HepG2 (cell line): Measurements from ENCODE around the gene PRM3. TPM values are rescaled to one million over a fixed set of nuclear protein-coding genes. Genes with fewer than 3 reads are reported as not detected.

ENCODE experiments used
- ATF7-NPFF ChIP-seq: sonication (generic); formaldehyde crosslinking; IDR thresholded peaks from 2 replicates; pipeline ENCODE4 v1.8.1; 2023; ENCODE audit warnings: mild to moderate bottlenecking, low read depth, missing genetic modification reagents, moderate library complexity
- CCDC6 ChIP-seq: sonication (generic); formaldehyde crosslinking; IDR thresholded peaks from 2 replicates; pipeline ENCODE4 v1.8.1; 2022; ENCODE audit warnings: mild to moderate bottlenecking, missing genetic modification reagents, moderate library complexity
- DPF2 ChIP-seq: sonication (generic); formaldehyde crosslinking; IDR thresholded peaks from 2 replicates; pipeline ENCODE4 v1.4.0; 2020; ENCODE audit warnings: mild to moderate bottlenecking, low read depth, missing genetic modification reagents, borderline replicate concordance
- EP300 ChIP-seq, 3 experiments: sonication (generic) in 1 of 3; formaldehyde crosslinking in 1 of 3; IDR thresholded peaks; 2 replicates each; pipeline versions ENCODE4 v1.5.1 to v1.6.1; 2011 to 2020; ENCODE audit warnings: low read depth in 2 of 3, low read length in 2 of 3, borderline replicate concordance in 1 of 3, improper control_type of control experiment in 1 of 3, mild to moderate bottlenecking in 1 of 3, missing genetic modification reagents in 1 of 3, moderate library complexity in 1 of 3
- EZH2 ChIP-seq: conservative IDR thresholded peaks from 2 replicates; pipeline ENCODE4 v1.6.1; 2012; ENCODE audit warnings: mild to moderate bottlenecking, low read depth, low read length, moderate library complexity
- HOXA5 ChIP-seq: sonication (generic); formaldehyde crosslinking; IDR thresholded peaks from 2 replicates; pipeline ENCODE4 v1.4.0; 2020; ENCODE audit warnings: missing genetic modification reagents
- KLF13 ChIP-seq: sonication (generic); formaldehyde crosslinking; IDR thresholded peaks from 2 replicates; pipeline ENCODE4 v1.4.0; 2020; ENCODE audit warnings: mild to moderate bottlenecking, missing genetic modification reagents
- NR3C1 ChIP-seq: sonication (generic); formaldehyde crosslinking; IDR thresholded peaks from 2 replicates; pipeline ENCODE4 v1.4.0; 2020; ENCODE audit warnings: missing genetic modification reagents
- PBX2 ChIP-seq: IDR thresholded peaks from 2 replicates; pipeline ENCODE4 v1.6.1; 2016; ENCODE audit warnings: control low read depth
- PHF21A ChIP-seq: sonication (generic); formaldehyde crosslinking; IDR thresholded peaks from 2 replicates; pipeline ENCODE4 v1.5.0; 2020; ENCODE audit warnings: mild to moderate bottlenecking, missing genetic modification reagents
- SOX5 ChIP-seq: IDR thresholded peaks from 2 replicates; pipeline ENCODE4 v1.6.1; 2016; ENCODE audit warnings: borderline replicate concordance
- SRSF9 ChIP-seq: fragments of 200-400 bp; formaldehyde crosslinking; IDR thresholded peaks from 2 replicates; pipeline ENCODE4 v1.6.1; 2018; ENCODE audit warnings: borderline replicate concordance, mild to moderate bottlenecking, low read depth, low read length; ENCODE audit not compliant: insufficient read depth, poor library complexity, severe bottlenecking
- STAT5B ChIP-seq: sonication (generic); formaldehyde crosslinking; IDR thresholded peaks from 2 replicates; pipeline ENCODE4 v1.4.0; 2020; ENCODE audit warnings: missing genetic modification reagents
- XRCC5 ChIP-seq: fragments of 200-400 bp; formaldehyde crosslinking; optimal IDR thresholded peaks from 2 replicates; pipeline ENCODE3; 2017; ENCODE audit warnings: mild to moderate bottlenecking, low read length
- ZFX ChIP-seq: sonication (generic); formaldehyde crosslinking; IDR thresholded peaks from 2 replicates; pipeline ENCODE4 v1.4.0; 2020; ENCODE audit warnings: mild to moderate bottlenecking, low read depth, missing genetic modification reagents, moderate library complexity
- ZKSCAN5 ChIP-seq: sonication (generic); formaldehyde crosslinking; IDR thresholded peaks from 2 replicates; pipeline ENCODE4 v1.5.1; 2020; ENCODE audit warnings: mild to moderate bottlenecking, missing genetic modification reagents
- ZNF292 ChIP-seq: sonication (generic); formaldehyde crosslinking; IDR thresholded peaks from 2 replicates; pipeline ENCODE4 v1.8.1; 2022; ENCODE audit warnings: mild to moderate bottlenecking, low read depth, missing genetic modification reagents, borderline replicate concordance
- ZNF333 ChIP-seq: sonication (generic); formaldehyde crosslinking; IDR thresholded peaks from 2 replicates; pipeline ENCODE4 v1.4.0; 2020; ENCODE audit warnings: mild to moderate bottlenecking, missing genetic modification reagents, borderline replicate concordance
- ZNF446 ChIP-seq: sonication (generic); formaldehyde crosslinking; IDR thresholded peaks from 2 replicates; pipeline ENCODE4 v1.5.0; 2020; ENCODE audit warnings: mild to moderate bottlenecking, missing genetic modification reagents
- ZNF496 ChIP-seq: sonication (generic); formaldehyde crosslinking; IDR thresholded peaks from 2 replicates; pipeline ENCODE4 v1.8.1; 2023; ENCODE audit warnings: mild to moderate bottlenecking, moderate library complexity, missing genetic modification reagents; ENCODE audit not compliant: insufficient replicate concordance
- ZNF773 ChIP-seq: sonication (generic); formaldehyde crosslinking; IDR thresholded peaks from 2 replicates; pipeline ENCODE4 v1.4.0; 2020; ENCODE audit warnings: missing genetic modification reagents, borderline replicate concordance
- polyA plus RNA-seq, 8 experiments: library from polyadenylated mRNA; depleted of rRNA in 3 of 8; stranded (reverse) in 7 of 8; unstranded in 1 of 8; fragments of >200 nt; fragmentation: Illumina TruSeq in 4 of 8; extraction: Trizol in 4 of 8; gene quantifications; 2 replicates each; pipeline versions ENCODE4 v1.2.1 to v1.2.3, GENCODE V29; 2011 to 2016; ENCODE audit warnings: low read depth in 4 of 8, missing spikeins in 1 of 8, mixed read lengths in 1 of 8; ENCODE audit not compliant: insufficient read depth in 1 of 8
- total RNA-seq, 5 experiments: library from RNA; depleted of rRNA; stranded (reverse); fragments of >200 nt; fragmentation: Illumina TruSeq; extraction: Trizol; gene quantifications; 2 replicates each; pipeline ENCODE4 v1.2.3, GENCODE V29; 2016; ENCODE audit warnings: low read depth in 1 of 5
- TF ChIP-seq, protein P1 (sequence below): sonication (generic); formaldehyde crosslinking; IDR thresholded peaks from 2 replicates; pipeline ENCODE4 v1.4.0; 2020; ENCODE audit warnings: missing genetic modification reagents
- TF ChIP-seq, protein P2 (sequence below): sonication (generic); formaldehyde crosslinking; IDR thresholded peaks from 2 replicates; pipeline ENCODE4 v1.8.0; 2022; ENCODE audit warnings: mild to moderate bottlenecking, missing genetic modification reagents, borderline replicate concordance
- TF ChIP-seq, protein P3 (sequence below): sonication (generic); formaldehyde crosslinking; IDR thresholded peaks from 2 replicates; pipeline ENCODE4 v1.5.0; 2020; ENCODE audit warnings: mild to moderate bottlenecking, missing genetic modification reagents

PRM3 gene
- total and polyA plus RNA-seq, 2 of the 13 experiments (the other 11 are each of a cell fraction or from before 2014, with no cell fraction given) = not detected

DNA sequence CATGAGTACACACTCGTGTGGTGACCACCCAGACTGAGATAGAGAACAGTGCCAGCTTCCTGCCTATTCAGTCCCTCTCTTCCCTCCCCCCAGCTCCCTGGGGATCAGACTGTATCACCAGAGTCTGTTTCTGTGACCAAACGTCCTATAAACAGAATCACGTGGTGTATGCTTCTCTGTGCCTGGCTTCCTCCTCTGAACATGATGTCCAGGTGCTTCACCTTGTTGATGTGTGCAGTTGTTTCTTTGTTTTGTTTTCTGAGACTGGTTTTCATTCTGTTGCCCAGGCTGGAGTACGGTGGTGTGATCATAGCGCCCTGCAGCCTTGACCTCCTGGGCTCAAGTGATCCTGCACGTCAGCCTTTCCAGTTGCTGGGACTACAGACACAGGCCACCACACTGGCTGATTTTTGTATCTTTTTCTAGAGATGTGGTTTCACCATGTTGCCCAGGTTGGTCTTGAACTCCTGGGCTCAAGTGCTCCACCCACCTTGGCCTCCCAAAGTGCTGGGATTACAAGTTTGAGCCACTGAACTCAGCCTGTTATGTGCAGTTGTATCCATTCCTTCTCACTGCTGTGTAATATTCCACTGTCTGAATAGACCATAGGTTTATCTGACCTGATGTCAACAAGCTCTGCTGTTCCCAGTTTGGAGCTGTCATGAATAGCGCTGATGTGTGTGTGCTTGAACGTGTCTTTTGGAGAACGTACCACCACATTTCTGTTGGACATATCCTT lies 36.6 kb upstream of the PRM3 start (continued):
- no peak for TF ChIP-seq STAT5B (CRISPR knock-in tag)
- TF ChIP-seq, protein P1, sequence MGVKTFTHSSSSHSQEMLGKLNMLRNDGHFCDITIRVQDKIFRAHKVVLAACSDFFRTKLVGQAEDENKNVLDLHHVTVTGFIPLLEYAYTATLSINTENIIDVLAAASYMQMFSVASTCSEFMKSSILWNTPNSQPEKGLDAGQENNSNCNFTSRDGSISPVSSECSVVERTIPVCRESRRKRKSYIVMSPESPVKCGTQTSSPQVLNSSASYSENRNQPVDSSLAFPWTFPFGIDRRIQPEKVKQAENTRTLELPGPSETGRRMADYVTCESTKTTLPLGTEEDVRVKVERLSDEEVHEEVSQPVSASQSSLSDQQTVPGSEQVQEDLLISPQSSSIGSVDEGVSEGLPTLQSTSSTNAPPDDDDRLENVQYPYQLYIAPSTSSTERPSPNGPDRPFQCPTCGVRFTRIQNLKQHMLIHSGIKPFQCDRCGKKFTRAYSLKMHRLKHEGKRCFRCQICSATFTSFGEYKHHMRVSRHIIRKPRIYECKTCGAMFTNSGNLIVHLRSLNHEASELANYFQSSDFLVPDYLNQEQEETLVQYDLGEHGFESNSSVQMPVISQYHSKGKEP (CRISPR knock-in tag) = no peak
- TF ChIP-seq ZNF446 (CRISPR knock-in tag) = no peak
- TF ChIP-seq EZH2 = no peak
- no peak for TF ChIP-seq CCDC6 (CRISPR knock-in tag)
- no peak for TF ChIP-seq PBX2 (CRISPR knock-in tag)
- no peak for TF ChIP-seq KLF13 (CRISPR knock-in tag)
- TF ChIP-seq ZNF333 (CRISPR knock-in tag) = peak; percentile 88
- peak; percentile 72 to 78; a peak in 3 of 4 replicates for TF ChIP-seq EP300 (IDR thresholded peaks at IDR 0.05; ENCODE audit: low read depth in 2 of 2, low read length in 2 of 2)
- TF ChIP-seq EP300 (CRISPR knock-in tag; IDR thresholded peaks at IDR 0.05; ENCODE audit: borderline replicate concordance) = peak; percentile 60
- TF ChIP-seq ZNF292 (CRISPR knock-in tag) = peak; percentile 98
- no peak for TF ChIP-seq NR3C1
- no peak for TF ChIP-seq SRSF9
- TF ChIP-seq, protein P2, sequence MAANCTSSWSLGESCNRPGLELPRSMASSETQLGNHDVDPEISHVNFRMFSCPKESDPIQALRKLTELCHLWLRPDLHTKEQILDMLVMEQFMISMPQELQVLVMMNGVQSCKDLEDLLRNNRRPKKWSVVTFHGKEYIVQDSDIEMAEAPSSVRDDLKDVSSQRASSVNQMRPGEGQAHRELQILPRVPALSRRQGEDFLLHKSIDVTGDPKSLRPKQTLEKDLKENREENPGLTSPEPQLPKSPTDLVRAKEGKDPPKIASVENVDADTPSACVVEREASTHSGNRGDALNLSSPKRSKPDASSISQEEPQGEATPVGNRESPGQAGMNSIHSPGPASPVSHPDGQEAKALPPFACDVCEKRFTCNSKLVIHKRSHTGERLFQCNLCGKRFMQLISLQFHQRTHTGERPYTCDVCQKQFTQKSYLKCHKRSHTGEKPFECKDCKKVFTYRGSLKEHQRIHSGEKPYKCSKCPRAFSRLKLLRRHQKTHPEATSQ (CRISPR knock-in tag) = peak; percentile 57; the same call in 1 of the 2 replicates
- TF ChIP-seq, protein P3, sequence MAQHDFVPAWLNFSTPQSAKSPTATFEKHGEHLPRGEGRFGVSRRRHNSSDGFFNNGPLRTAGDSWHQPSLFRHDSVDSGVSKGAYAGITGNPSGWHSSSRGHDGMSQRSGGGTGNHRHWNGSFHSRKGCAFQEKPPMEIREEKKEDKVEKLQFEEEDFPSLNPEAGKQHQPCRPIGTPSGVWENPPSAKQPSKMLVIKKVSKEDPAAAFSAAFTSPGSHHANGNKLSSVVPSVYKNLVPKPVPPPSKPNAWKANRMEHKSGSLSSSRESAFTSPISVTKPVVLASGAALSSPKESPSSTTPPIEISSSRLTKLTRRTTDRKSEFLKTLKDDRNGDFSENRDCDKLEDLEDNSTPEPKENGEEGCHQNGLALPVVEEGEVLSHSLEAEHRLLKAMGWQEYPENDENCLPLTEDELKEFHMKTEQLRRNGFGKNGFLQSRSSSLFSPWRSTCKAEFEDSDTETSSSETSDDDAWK (CRISPR knock-in tag) = no peak
- TF ChIP-seq XRCC5 = no peak
- no peak for TF ChIP-seq HOXA5 (CRISPR knock-in tag)
- TF ChIP-seq ZNF496 (CRISPR knock-in tag) = no peak
- TF ChIP-seq DPF2 (CRISPR knock-in tag) = no peak
- TF ChIP-seq PHF21A (CRISPR knock-in tag) = peak; percentile 79
- TF ChIP-seq ZFX (CRISPR knock-in tag) = no peak
- TF ChIP-seq ATF7-NPFF = peak; percentile 63; the same call in 1 of the 2 replicates
- peak; percentile 97 for TF ChIP-seq SOX5 (CRISPR knock-in tag)
- no peak for TF ChIP-seq ZKSCAN5
- no peak for TF ChIP-seq ZNF773 (CRISPR knock-in tag)
